GM18519 (cell line): ENCODE measurements around the gene ZNF326.
A peak's percentile ranks its signal among the peaks of the same experiment; 100 is the strongest.
"Not testable (repeated sequence)": the region's sequence is repeated elsewhere in the genome, so short reads cannot be mapped to it uniquely, and the experiment has no call there.

Source experiments
- ATAC-seq: cut with Tn5 transposase; IDR thresholded peaks from one replicate; pipeline ENCODE4 v1.9.1; 2021; ENCODE audit warnings: mild to moderate bottlenecking, moderate library complexity; ENCODE audit not compliant: unreplicated experiment, low FRiP score

The ZNF326 gene

DNA sequence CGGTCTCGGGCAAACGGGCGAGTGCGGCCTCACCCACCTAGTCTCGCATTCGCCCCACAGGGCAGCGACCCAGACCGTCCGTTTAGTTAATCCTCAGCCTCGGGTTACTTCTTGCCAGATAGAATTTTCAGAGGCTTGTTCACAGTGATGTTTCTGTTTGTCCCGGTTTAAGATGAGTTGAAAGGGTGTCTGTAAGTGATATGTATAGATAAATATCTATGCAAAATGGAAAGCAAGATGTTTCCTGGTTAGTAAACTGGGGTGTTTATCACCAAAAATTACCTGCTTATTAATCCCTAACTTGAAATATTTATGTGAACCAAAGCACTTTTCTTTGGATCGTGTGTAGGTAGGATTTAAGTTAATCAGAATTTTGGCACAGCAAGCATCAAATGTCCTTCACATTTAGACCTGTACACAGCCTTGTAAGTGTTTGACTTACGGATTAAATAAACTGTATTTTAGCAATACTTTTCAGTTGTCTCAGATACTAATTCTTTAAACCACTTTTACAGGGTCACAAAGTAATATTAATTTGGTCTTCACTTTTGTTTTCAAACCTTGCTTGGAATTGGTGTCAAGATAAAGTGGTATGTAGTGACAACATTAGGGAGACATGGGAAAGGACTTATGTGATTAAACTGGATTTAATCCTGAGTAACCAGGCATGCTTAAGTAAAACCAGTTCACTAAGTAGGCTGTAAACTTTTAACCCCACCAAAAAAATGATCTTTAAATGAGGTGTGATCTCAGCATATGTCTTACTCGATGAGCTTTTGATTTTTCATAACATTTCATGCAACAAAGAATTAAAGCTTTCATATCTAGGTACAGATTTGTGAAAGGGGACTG, 914 bp downstream of the ZNF326 start:
- ATAC-seq = no peak

GRCh38 chr1:89996450-89997110, 1.7 kb downstream of the ZNF326 start:
- no peak for ATAC-seq

DNA sequence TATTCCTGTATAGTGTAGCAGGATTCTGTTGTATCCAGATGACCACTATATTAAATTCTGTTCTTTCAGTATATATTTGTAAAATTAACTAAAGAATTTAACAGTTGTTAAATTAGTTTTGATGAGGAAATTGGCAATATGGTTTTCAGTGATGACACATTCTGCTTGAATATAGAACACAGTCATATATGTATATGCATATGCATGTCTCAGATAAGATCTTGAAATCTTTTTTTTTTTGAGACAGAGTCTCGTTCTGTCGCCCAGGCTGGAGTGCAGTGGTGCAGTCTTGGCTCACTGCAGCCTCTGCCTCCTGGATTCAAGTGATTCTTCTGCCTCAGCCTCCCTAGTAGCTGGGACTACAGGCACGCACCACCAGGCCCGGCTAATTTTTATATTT, 2.2 kb downstream of the ZNF326 start:
- ATAC-seq = not testable (repeated sequence)

- no peak for ATAC-seq
These were observed 3.4 kb downstream of the ZNF326 start for GRCh38 chr1:89998306-89998705.

DNA sequence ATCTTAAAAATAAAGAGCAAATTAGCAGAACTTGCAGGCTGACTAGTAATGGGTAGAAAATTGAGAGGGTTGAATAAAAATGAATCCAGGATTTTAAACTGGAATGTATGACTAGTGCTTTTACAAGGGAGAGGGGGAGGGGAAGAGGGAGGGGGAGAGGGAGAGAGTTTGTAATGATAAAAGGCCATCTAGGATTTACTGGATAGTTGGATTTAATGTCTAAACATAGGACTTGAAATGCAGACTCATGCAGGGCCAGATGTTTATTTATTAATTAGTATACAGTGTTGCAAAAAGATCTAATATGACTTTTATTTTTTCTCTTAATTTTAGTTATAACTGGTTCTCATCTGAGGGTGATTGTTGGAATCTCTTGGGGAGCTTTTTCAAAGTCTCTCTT, 4.3 kb downstream of the ZNF326 start:
- no peak for ATAC-seq

DNA sequence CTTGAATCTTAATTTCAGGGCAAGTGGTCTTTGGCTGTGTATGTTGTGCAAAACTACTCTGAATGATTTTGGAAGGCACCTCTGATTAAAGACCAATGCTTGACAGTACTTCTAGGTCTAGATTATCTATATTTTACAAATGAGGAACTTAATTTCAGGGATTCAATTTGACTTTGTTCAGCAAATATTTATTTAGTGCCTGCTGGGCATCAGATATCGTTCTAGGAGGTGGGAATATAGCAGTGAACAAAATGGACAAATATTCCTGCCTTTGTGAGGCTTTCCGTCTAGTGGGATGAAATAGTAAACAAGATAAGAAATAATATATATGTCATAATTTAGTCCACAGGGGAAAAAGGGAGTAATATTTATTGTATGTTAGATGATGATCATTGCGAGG, 4.7 kb downstream of the ZNF326 start:
- ATAC-seq = no peak

DNA sequence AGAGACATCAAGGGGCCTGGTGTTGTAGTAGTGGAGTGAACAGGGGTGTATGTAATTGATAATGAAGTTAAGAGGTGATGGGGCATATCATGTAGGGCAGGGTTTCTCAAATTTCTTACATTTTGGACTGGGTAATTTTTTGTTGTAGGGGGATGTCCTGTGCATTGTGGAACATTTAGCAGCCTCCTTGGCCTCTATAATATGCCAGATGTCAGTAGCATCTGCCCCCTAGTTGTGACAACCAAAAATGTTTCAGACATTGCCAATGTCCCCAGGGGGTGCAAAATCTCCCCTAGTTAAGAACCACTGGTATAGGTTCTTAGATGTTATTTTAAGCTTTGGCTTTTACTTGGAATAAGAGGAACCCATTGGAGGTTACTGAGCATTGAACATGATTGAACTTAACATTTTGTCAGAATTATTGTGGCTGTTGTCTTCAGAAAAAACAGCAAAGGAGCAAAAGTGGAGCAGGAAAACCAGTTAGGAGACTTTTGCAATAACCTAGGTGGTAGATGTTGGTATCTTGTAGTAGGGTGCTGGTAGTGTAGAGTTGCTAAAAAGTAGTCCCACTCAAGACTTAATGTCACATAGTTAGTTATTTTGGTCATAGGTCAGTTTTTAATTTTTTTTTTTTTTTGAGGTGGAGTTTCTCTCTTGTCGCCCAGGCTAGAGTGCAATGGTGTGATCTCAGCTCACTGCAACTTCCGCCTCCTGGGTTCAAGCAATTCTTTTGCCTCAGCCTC, 6.2 kb downstream of the ZNF326 start:
- no peak for ATAC-seq

DNA sequence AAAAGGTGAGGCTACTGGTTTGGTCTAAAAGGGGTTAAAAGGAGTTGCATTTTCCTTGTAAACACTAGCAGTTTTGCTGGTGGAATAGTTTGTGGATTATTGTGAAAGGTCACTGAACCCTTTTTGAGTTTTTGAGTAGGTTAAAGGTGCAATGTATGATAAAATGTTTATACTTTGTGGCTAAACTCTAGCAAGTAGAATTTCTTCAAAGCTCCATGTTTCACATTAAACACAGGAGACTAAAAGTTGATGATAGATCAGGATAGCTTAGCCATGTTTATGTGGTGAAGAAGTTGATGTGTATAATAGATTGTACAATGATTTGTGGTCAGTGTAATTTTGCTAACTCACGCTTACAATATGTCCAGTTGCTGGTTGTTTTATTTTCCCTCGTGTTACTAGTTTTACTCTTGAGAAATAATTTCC, 13.1 kb downstream of the ZNF326 start:
- no peak for ATAC-seq

GRCh38 chr1:90012300-90012699, 17.4 kb downstream of the ZNF326 start:
- ATAC-seq = no peak

- ATAC-seq = no peak
These were observed 28.8 kb downstream of the ZNF326 start for GRCh38 chr1:90023691-90024090.

DNA sequence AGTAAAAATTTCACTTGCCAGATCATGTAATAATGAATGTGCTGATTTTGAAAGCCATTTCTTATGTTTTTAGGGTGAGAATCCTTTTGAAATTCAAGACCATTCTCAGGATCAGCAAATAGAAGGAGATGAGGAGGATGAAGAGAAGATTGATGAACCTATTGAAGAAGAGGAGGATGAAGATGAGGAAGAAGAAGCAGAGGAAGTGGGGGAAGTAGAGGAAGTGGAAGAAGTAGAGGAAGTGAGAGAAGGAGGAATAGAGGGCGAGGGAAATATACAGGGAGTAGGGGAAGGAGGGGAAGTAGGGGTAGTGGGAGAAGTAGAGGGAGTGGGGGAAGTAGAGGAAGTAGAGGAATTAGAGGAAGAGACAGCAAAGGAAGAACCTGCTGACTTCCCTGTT, 32.4 kb downstream of the ZNF326 start:
- ATAC-seq = no peak

GRCh38 chr1:90039652-90040051, 44.7 kb downstream of the ZNF326 start:
- no peak for ATAC-seq

GRCh38 chr1:90043586-90043985, 48.7 kb downstream of the ZNF326 start:
- no peak for ATAC-seq

DNA sequence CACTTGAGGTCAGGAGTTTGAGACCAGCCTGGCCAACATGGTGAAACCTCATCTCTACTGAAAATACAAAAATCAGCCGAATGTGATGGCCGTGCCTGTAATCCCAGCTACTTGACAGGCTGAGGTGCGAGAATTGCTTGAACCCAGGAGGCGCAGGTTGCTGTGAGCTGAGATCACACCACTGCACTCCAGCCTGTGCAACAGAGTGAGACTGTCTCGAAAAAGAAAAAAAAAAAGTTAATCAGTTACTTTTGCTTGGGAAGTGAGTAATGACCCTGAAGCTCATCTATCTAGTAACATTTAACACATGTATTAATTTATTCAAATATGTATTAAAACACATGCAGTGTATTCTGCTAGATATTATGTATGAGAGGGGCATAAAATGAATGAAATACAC, 49.4 kb downstream of the ZNF326 start:
- ATAC-seq = no peak

DNA sequence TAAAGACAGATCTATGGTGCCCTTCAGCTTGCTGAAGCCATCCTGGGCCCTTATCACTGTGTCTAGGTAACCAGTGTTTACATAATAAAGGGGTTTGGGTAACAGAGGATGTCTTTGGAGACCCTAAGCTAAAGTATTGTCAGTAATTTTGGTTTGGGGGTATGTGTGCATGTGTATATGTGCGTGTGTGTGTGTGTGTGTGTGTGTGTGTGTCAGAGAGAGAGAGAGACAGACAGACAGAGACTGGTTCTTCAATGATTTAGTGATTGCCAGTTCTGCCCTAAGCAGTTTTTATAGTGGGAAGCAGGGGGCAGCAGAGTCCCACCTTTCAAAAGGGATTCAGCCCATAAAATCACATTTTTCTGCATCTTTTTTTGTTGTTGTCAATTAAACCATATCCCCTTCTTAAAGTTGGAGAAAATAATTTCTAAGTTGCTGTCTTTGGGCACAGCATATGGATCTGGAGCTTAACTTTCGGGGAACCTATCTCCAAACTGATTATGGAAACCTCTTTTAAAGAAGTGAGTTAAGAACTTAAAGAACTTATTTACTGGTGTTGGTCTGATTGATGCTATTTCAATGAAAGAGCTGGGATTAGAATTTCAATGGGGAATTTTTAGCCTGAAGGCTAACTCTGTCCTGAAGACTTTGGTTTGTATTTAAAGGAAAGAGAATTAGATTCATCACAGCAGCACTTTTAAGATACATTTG, 51.1 kb downstream of the ZNF326 start:
- no peak for ATAC-seq

DNA sequence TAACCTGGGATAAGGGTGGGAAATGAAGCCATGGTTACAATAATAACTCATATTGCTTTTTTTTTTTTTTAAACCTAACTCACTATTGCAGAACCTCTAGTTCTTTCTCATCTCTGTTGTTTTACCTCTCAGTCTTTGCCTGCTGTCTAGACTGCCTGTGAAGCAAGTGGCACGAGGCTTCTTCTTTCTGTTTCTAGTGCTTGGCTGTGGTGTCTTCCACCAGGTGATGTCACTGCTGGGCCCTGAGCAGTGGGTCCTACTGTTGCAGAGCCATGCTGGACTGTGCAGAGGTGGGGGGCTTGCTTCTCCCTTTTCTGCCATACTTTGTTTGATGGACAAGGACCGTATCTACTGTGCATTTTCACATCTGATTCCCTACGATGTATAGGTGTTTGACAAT, 51.7 kb downstream of the ZNF326 start:
- ATAC-seq = peak; percentile 42

GRCh38 chr1:90048043-90048442, 53.1 kb downstream of the ZNF326 start:
- no peak for ATAC-seq

GRCh38 chr1:90062700-90063643, 68.1 kb downstream of the ZNF326 start:
- not testable (repeated sequence) for ATAC-seq

DNA sequence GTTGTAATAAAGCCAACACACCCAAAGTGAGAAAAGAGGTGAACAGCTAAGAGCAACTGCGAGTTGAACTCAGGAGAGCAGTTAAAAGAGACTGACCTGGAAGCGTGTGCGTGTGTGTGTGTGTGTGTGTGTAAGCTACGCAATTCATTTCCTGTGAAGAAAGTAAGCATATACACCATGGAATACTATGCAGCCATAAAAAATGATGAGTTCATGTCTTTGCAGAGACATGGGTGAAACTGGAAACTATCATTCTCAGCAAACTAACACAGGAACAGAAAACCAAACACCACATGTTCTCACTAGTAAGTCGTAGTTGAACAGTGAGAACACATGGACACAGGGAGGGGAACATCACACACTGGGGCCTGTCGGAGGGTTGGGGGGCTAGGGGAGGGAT, 69.2 kb downstream of the ZNF326 start:
- ATAC-seq = not testable (repeated sequence)
